ENCODE measurements around the gene ROS1. TPM values are rescaled to one million over a fixed set of nuclear protein-coding genes. Genes with fewer than 3 reads are reported as not detected.

Gene ROS1
- total RNA-seq, 1 donor from 2014 or later, result not detected

DNA sequence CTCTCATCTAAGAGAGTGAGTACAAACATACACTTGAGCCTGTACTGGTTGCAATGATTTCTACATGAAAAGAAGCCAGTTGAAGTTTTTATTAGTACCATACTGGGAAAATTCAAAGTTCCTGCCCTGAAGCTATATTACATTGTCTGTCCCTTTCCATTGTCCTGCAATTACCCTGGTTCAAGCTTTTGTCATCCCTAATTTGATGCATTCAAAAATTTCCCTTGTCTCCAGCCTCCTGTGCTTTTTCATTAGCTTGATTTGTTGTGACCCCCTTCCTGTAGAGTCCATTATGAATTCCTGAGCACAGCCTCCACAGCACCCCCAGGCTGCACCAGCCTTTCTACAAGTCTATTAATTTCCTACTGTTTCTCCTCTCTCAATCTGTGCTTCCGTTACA lies 114.0 kb downstream of the ROS1 start:
- no peak for DNase-seq (ENCODE audit: low read depth in 2 of 2)

DNA sequence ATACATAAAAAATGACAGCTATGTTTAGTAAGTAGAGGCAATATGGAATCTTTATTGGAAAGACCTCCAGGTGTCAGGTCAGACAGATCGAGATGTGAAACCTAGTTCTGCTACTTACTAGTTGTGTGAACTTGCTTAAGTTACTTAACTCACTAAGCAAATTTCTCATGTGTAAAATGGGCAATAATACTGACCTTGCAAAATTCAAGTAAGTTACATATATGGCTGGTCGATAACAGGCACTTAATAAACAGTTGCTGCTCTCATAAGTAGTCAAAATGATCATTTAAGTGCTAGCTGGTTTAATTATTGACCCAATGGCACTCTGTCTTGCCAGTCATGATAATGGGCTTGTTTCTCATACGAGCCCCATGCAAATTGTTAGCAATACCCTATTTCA lies 114.4 kb downstream of the ROS1 start:
- no peak for DNase-seq (ENCODE audit: low read depth in 2 of 2)

DNA sequence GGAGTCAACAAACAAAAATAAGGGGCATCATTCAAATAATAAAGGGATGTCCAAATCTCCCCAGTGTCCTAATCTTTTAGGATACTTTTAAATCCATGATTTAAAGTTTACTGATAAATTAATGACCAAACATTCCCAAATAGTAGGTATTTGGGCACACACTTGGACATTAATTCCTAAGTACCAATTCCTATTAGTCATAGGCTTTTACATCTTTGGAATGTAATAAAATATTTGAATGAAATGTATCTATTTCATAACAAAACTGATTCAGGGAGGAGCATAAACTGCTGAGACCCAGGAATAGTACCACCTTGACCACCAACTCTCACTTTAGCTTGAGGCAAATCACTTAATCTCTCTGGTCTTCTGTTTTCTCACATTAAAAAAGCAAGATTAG lies 116.1 kb downstream of the ROS1 start:
- DNase-seq (ENCODE audit: low read depth in 2 of 2), result no peak

DNA sequence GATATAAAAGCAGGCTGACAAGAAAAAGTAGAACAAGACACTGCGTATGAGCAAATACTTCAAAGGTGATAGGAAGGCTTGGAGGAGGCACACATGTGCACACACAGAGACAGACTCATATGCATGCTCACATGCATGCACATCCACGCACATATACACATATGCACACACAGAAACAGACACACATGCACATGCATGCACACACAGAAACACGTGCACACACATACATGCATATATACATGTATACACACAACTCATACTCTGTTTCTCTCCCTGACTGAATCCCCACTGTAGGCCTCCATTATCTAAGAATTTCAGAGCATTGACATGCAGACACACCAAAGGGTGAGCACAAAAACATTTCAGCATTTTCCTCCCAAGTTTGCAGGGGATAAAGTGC lies 116.7 kb downstream of the ROS1 start:
- no peak for DNase-seq (ENCODE audit: low read depth in 2 of 2)

DNA sequence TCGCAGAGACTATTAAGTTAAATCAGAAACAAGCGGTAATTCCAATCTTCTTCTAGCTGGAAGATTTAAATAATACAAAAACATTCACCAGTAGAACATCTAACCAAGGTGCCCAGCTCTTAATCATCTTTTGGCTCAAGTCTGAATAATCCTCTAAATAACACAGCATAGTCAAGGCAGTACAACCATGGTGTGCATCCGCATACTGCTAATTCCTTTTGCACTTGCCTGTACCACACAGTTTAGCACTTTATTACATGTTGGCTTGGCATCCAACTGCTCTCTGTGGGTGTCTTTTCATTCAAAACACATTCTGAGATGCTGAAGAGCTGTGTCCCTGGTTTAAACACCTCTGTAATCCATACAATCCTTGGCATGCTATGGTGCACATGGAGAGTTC lies 118.1 kb downstream of the ROS1 start:
- DNase-seq (ENCODE audit: low read depth in 2 of 2), result no peak

DNA sequence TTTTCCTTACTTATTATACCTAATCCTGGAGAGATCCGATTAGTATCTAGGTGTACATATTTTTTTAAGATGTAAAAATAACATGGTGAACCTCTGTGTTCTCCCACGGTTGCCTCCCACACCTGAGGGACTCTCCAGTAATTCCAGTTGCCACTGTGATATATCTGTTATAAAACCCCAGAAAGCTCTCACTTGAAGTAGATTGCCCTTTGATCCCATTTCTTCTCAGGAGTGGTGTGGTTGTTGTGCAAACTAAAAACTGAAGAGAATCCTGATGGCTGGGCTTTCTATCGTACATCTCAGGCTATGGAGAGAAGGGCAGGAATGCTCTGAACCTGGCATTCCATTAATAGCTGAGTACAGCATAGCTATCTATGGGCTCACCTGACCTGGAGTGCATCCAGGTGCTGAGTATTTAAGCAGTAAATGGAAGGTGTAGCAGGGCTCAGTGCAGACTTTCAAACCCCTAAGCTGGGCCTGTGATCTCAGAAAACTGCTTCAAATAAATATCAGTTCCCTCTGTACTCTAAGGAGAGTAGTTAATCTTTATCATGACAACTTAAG lies 119.4 kb downstream of the ROS1 start:
- no peak for DNase-seq (ENCODE audit: low read depth in 2 of 2)

DNA sequence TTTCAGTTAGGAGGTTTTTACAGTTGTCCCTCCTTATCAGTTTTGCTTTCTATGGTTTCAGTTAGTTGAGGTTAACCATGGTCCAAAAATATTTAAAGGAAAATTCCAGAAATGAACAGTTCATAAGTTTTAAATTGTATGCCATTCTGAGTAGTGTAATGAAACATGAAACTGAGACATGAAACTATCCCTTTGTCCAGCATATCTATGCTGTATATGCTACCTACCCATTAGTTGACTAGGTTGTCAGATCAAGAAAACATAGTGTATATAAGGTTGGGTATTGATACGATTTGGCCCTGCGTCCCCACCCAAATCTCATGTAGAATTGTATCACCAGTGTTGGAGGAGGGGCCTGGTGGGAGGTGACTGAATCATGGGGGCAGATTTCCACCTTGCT lies 121.3 kb downstream of the ROS1 start:
- DNase-seq (ENCODE audit: low read depth in 2 of 2), result no peak

DNA sequence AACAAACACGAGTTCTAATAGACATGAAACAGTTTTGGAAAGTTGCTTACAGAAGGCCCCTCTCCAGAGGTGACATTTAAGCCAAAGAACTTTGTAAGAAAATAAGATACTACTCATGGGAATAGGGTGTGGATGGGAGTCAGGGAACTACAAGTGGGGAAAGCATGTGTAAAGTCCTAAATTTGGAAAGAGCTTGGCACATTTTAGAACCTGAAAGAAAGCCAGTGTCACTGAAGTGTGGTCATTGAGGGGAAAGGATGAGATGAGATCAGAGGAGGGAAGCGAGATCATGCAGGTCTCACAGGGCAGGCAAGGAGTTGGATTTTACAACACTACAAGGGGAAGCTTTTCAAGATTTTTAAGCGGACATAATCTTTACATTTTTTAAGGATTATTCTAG lies 122.4 kb downstream of the ROS1 start:
- no peak for DNase-seq (ENCODE audit: low read depth in 2 of 2)

DNA sequence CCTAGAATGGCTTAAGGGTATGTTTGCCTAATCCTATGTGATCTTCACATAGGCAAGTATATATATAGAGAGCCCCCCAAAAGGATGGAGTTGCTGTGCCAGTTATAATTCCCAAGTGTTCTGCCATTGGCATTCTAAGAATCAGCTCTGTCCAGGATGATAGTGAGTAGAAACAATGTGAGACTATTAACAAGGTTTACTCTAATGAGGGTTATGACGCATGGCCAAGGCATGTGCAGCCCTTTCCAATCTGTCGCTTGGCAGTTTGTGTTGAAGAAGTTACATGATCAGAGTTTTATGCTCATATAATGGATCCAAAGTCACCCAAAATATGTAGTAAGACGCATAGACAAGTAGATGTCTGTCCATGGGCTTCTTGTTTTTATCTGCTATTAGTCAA lies 126.8 kb downstream of the ROS1 start:
- DNase-seq (ENCODE audit: low read depth in 2 of 2), result no peak

DNA sequence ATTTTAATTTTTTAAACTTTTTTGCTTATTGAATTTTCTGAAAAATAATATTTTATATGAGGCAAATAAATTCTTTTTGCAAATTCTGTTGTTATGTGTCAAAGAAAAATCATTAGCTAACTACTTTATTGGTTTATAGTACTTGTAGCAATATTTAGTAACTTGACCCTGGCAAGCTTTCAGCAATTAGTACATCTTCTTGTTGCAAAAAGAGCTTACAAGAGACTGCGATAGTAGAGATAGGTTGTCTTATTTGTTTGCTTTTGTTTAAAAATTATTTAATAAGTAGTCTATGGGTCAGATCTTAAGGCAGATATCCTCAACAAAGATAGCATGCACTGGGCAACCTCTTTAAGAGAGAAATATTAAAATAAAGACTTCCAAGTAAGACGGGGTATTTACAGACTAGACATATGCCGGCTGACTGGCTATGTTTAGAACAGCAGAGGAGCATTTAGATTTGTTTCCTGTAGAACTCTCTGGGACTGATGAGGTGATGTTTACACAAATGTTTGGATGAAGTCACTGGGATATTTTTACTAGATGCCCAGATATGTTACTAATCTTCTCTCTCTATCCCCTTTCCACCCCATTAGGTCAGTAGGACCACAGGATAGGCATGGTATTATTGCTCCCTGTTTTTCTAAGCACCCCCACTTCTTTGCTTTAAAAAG lies 135.4 kb downstream of the ROS1 start:
- no peak for DNase-seq (ENCODE audit: low read depth in 2 of 2)

DNA sequence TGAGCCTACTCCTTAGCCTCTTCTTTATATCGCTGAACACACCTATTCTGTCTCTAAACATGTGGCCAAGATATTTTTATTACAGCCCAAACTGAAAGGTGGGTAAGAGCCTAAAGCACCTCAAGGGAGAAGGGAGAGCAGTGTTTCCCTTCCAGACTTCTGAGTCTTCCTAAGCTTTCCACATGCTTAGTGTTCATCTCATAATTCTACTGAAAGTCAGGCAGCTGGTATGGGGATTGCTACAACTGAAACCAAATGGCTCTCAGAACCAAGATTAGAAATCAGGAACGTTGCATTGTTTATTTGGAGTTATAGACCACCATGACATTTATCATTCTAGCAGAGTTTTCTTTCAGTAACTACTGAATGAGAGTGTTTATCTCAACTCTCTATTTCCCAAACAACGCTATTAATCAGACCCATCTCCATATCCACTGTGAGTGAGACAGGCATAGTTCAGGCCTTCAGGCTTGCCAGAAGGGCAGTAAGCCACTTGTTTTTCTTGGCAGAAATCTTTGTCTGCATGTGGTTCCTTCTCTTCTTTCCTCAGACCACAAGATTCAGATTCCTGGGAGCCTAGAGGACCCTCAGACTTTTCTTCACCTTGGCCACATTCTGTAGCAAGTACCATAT lies 137.5 kb downstream of the ROS1 start:
- DNase-seq (ENCODE audit: low read depth in 2 of 2), result no peak

DNA sequence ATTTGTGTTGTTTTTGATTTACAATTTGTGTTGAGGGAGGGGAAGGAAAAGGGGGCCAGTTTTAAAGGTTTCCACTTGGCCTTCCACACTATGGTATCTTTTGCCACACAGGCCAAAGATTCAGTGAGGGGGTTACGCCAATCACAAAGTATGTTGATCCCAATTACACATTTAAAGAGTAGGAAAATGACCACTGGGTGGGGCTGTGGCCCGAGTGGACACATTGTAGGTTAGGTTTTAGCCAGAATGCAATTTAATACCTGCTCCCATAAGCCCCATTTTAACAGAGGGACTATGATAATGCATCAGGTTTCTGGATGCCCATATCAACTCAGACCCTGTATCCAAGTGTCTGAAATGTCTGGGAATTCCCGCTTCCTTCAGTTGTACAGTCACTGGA lies 144.8 kb downstream of the ROS1 start:
- DNase-seq (ENCODE audit: low read depth in 2 of 2), result peak in 1 of 2 donors; percentile 2

DNA sequence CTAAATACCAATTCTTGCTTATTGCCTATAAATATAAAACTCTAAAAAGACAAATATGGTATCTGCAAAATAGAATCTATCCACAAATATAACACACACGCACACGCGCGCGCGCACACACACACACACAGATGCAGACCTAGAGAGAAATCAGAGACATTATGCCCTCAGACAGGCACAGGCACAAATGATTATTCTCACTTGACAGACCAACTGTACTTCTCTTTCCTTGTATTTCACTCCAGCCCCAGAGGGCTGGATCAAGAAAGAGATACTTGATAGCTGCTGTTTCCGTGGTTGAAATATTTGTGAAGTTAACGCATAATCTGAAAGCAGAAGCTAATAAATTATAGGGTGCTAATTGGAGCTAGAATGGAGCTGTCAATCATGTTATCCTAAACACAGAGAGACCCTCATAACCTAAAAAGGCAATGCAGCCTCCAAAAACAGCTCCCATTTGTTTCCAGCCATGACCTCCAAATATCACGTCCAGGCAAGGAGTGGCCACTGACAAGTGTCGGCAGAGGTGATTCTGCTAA lies 148.9 kb downstream of the ROS1 start:
- no peak for DNase-seq (ENCODE audit: low read depth in 2 of 2)

DNA sequence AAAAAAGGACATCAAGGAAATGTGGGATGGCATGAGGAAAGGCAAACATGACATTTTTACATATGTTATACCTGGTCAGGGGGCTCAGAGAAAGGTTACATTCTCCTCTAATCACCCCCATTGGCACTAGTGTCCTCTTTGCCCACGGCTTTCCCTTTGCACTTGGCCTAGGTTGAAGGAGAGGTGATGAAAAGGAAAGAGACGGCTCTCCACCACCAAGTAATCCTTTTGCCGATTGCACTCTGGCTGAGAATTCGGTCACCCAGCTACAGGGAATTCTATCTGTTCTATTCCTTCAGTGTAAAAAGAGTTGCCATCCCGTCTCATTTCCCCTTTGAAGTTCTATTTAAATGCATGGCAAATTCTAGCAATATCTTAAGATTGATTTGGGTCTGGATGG lies 150.0 kb downstream of the ROS1 start:
- DNase-seq (ENCODE audit: low read depth in 2 of 2), result no peak

DNA sequence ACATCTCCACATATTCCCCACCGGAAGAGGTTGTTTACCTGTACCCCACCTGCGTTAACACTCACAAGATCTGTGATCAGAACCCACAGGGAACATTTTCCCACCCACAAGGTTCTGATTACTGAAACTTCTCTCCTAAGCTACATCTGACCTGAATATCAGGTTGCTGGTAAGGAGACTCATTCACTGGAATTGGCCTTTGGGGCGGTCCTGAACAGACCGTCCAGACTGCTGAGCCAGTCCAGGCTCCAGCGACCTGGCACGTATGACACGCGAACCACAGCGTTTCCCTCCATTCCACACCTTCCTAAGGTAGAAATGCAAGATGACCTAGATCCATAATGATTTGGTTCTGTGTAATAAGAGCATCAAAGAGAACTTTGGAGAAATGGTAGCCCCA lies 150.5 kb downstream of the ROS1 start:
- no peak for DNase-seq (ENCODE audit: low read depth in 2 of 2)

DNA sequence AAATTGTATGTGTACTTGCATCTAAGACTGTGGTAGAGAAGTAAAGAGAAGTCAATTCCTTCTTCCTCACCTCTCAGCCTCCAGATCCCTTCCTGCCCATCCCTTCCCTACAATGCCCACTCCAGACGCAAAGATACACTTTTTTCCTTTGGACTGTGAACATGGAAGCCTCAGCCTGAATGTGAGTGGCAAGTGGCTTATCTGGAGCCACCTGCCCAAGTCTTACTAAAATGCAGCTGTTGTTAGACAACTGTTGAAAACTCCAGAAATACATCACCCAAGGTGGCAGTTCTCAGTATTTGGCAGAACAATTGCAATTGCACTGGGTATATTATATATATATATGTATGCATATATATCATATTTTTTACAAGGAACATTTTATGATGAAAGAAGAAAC lies 152.9 kb downstream of the ROS1 start:
- DNase-seq (ENCODE audit: low read depth in 2 of 2), result no peak

DNA sequence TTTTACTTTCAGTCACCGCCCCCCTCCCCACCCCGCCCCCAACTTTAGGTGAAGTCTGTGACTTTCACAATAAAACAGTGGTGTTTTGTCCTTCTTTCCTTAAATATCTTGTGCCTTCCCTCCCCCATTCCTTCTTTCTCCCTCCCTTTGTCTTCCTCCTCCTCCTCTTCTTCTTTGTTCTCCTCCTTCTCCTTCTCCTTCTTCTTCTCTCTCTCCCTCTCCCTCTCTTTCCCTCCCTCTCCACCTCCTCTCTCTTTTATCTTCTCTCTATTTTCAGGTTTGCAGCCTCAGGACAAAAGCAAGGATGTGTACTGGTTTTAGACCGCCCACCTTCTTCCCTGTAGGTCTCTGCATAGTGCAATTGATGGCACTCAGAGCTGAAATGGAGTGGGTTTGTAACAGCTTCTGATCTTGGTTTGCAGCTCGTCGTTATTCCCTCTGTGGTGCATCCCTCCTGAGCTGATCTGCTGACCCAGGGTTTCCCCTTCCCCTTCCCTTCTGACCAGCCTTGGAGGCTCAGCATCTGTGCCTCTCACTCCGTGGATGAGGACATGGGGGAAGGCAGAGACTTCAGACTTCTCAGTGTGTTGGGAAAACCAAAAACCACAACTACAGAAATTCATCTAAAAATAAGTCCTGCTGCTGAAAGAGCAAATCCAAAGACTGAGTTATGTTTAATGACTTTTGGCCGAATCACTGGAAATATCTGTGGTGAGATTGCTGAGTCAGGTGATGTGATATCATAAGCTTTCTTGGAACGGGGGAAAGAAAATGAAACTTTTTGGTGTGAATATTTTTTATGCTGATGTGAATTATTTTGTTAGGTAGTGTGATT lies 153.5 kb downstream of the ROS1 start:
- no peak for DNase-seq (ENCODE audit: low read depth in 2 of 2)

DNA sequence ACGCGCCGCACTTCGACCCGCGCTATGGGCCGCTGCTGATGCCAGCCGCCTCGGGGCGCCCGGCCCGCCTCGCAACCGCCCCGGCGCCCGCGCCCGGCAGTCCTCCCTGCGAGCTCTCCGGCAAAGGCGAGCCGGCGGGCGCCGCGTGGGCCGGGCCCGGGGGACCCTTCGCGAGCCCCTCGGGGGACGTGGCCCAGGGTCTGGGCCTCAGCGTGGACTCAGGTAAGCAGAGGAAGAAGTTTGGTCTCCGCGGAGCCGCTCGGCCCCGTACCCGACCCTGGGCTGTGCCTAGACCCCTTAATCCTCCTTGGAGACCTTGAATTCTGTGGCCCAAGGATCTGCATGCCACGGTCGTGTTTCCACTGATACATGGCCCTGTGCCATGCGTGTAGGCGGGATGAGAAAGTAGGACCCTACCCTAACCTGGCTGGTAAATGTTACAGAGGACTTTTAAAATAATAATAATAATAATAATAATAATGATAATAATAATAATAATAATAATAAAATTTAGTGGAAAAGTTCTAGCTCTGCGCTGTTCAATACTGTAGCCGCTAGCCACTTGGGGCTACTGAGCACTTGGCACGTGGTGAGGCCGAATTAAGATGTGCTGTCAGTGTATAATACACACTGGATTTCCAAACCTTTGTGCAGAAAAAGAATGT lies 154.8 kb downstream of the ROS1 start:
- no peak for DNase-seq (ENCODE audit: low read depth in 2 of 2)

DNA sequence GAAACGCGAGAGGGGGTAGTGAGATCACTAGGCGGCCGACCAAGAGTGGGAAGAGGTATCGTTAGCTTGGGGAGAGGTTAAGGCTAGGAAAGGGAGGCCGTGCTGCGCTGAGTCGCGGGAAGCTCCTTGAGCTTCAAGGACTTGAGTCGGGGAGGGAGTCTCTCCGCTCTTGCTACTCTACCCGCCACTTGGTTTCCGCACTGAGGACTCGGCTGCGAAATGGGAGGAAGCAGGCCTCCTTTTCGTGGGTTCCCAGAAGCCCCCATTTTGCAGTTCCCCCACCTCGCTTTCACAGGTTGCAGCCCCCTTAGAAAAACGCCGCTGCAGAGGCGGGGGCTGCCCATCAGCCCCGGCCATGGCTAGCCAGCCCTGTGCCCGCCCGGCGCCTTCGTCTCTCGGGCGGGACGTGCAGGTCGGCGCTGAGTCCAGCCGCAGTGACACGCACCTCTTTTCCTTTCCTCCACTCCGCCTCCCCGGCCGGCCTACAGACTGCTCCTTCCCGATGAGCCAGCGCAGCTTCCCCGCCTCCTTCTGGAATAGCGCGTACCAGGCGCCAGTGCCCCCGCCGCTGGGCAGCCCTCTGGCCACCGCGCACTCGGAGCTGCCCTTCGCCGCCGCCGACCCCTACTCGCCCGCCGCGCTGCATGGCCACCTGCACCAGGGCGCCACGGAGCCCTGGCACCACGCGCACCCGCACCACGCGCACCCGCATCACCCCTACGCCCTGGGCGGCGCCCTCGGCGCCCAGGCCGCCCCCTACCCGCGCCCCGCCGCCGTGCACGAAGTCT lies 155.5 kb downstream of the ROS1 start:
- DNase-seq (ENCODE audit: low read depth in 2 of 2), result no peak

DNA sequence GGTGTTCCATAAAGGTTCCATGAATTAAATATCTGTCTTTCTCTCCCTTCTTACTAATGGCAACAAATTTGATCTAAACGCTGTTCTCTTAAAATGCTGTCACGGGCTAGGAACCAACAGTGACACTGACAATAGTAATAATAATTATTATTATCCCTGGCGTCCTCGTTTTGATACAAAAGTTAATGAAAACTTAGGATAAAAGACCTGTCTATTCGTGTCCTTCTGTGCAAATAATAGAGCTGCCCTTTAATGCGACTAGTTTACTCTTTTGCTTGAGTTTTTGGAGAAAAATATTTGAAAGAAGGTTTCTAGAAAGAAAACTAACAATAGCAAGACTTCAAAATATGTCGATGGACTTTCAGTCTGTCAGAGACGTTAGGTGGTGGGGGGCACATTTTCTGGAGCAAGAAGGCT lies 156.1 kb downstream of the ROS1 start:
- DNase-seq (ENCODE audit: low read depth in 2 of 2), result no peak

DNA sequence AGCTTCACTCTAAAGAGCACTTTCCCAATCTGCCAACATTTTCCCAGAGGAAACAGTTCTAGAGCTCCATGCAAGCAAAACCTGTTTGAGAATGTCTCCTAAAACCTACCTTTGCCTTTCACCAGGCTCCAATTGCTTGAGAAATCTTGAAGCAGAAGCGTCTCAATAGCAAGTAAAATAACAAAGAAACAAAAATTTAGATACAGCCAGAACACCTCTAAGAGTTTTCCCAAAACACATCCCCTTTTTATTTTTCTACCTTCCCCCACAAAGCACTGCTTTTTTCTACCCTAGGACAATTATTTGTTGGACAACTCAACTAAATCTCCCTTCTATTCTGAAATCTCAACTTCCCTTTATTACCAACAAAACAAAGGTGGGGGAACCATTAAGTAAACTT lies 156.8 kb downstream of the ROS1 start:
- no peak for DNase-seq (ENCODE audit: low read depth in 2 of 2)
